ENCODE results near the gene GPR176.
A peak's percentile ranks its signal among the peaks of the same experiment; 100 is the strongest.

Gene GPR176

GRCh38 chr15:39781967-39782302 is 138.1 kb downstream of the GPR176 start:
- H3K27ac Mint-ChIP-seq = peak overlapping the region; percentile 91
- H3K36me3 Mint-ChIP-seq = peaks cover 7% of the 10 kb centered on the region
- peaks cover 51% of the 10 kb centered on the region for H3K4me1 Mint-ChIP-seq
- peak overlapping the region; percentile 86 for H3K4me3 Mint-ChIP-seq
- no peak for DNase-seq
- CTCF ChIA-PET = interaction anchor here (1.0 to 1.1 kb wide), 2 partner anchors 91 to 93 kb away, joined by 4 read pairs; no protein-coding TSS in a partner anchor
- H3K27me3 Mint-ChIP-seq = peaks cover 6% of the 10 kb centered on the region
- peaks cover 4% of the 10 kb centered on the region for H3K9me3 Mint-ChIP-seq

- H3K4me3 Mint-ChIP-seq = peak overlapping the region; percentile 86
- CTCF ChIA-PET = interaction anchor here (1.1 kb wide), 1 partner anchor 92 kb away, joined by 4 read pairs; no protein-coding TSS in a partner anchor
- H3K36me3 Mint-ChIP-seq = peaks cover 7% of the 10 kb centered on the region
- H3K27me3 Mint-ChIP-seq = peaks cover 9% of the 10 kb centered on the region
- no peak overlapping the region for H3K27ac Mint-ChIP-seq
- no peak for DNase-seq
- H3K4me1 Mint-ChIP-seq = peaks cover 50% of the 10 kb centered on the region
- H3K9me3 Mint-ChIP-seq = peaks cover 4% of the 10 kb centered on the region
Measured at GRCh38 chr15:39781147-39781966, 138.7 kb downstream of the GPR176 start.

GRCh38 chr15:39778021-39778420 is 142.0 kb downstream of the GPR176 start:
- peaks cover 45% of the 10 kb centered on the region for H3K4me1 Mint-ChIP-seq
- H3K27me3 Mint-ChIP-seq = peaks cover 9% of the 10 kb centered on the region
- no peak overlapping the region for H3K27ac Mint-ChIP-seq
- peaks cover 4% of the 10 kb centered on the region for H3K9me3 Mint-ChIP-seq
- no peak for DNase-seq
- CTCF ChIA-PET = interaction anchor here (1.0 to 1.1 kb wide), 2 partner anchors 21 to 195 kb away, joined by 3 to 4 read pairs; no protein-coding TSS in a partner anchor
- H3K4me3 Mint-ChIP-seq = no peak overlapping the region
- H3K36me3 Mint-ChIP-seq = peaks cover 3% of the 10 kb centered on the region

- Mint-ChIP-seq H3K9me3 (peaks cover 4% of the 10 kb centered on the region), H3K27me3 (peaks cover 9% of the 10 kb centered on the region), H3K36me3 (peaks cover 3% of the 10 kb centered on the region), H3K4me3 (no peak overlapping the region), H3K27ac (no peak overlapping the region), H3K4me1 (peaks cover 45% of the 10 kb centered on the region)
- CTCF ChIA-PET = interaction anchor here (1.0 to 1.1 kb wide), 2 partner anchors 20 to 194 kb away, joined by 3 to 4 read pairs; no protein-coding TSS in a partner anchor
- DNase-seq = no peak
Measured at GRCh38 chr15:39777496-39777895, 142.6 kb downstream of the GPR176 start.

- H3K36me3 Mint-ChIP-seq = peaks cover 3% of the 10 kb centered on the region
- H3K9me3 Mint-ChIP-seq = peaks cover 2% of the 10 kb centered on the region
- peaks cover 9% of the 10 kb centered on the region for H3K27me3 Mint-ChIP-seq
- H3K27ac Mint-ChIP-seq = no peak overlapping the region
- no peak overlapping the region for H3K4me3 Mint-ChIP-seq
- peaks cover 36% of the 10 kb centered on the region for H3K4me1 Mint-ChIP-seq
- CTCF ChIA-PET = interaction anchor here (1.5 kb wide), 1 partner anchor 19 kb away, joined by 7 read pairs; no protein-coding TSS in a partner anchor
- DNase-seq = no peak
Measured at GRCh38 chr15:39776068-39776467, 144.0 kb downstream of the GPR176 start.

GRCh38 chr15:39774688-39775267 is 145.3 kb downstream of the GPR176 start:
- DNase-seq = peak; percentile 81
- Mint-ChIP-seq H3K27ac (peak overlapping the region; percentile 85), H3K4me1 (peaks cover 33% of the 10 kb centered on the region), H3K4me3 (peak overlapping the region; percentile 19), H3K27me3 (peaks cover 9% of the 10 kb centered on the region), H3K36me3 (peaks cover 3% of the 10 kb centered on the region), H3K9me3 (no peaks in the 10 kb centered on the region)
- CTCF ChIA-PET = interaction anchor here (1.2 to 1.7 kb wide), 3 partner anchors 16 to 89 kb away, joined by 3 to 7 read pairs (median 4); no protein-coding TSS in a partner anchor

GRCh38 chr15:39770748-39771689 is 149.0 kb downstream of the GPR176 start:
- Mint-ChIP-seq H3K4me1 (peaks cover 28% of the 10 kb centered on the region), H3K9me3 (no peaks in the 10 kb centered on the region), H3K4me3 (no peak overlapping the region), H3K27me3 (peaks cover 4% of the 10 kb centered on the region), H3K27ac (peak overlapping the region; percentile 33), H3K36me3 (no peaks in the 10 kb centered on the region)
- no peak for DNase-seq
- CTCF ChIA-PET = no interaction called here

GRCh38 chr15:39767921-39768320 is 152.1 kb downstream of the GPR176 start:
- CTCF ChIA-PET = interaction anchor here (1.3 kb wide), 1 partner anchor 185 kb away, joined by 3 read pairs; no protein-coding TSS in a partner anchor

GRCh38 chr15:39761006-39761405 is 159.1 kb downstream of the GPR176 start:
- CTCF ChIA-PET = interaction anchor here (1.1 to 8.3 kb wide), 2 partner anchors 76 to 177 kb away, joined by 3 to 146 read pairs; partner anchors contain the start of gene THBS1
- Mint-ChIP-seq H3K36me3 (no peaks in the 10 kb centered on the region), H3K9me3 (no peaks in the 10 kb centered on the region), H3K27me3 (peaks cover 11% of the 10 kb centered on the region), H3K27ac (no peak overlapping the region), H3K4me1 (no peaks in the 10 kb centered on the region), H3K4me3 (no peak overlapping the region)
- DNase-seq = no peak

More at GRCh38 chr15:39767921-39768320, 152.1 kb downstream of the GPR176 start:
- Mint-ChIP-seq H3K9me3 (no peaks in the 10 kb centered on the region), H3K27ac (no peak overlapping the region), H3K36me3 (no peaks in the 10 kb centered on the region), H3K4me3 (no peak overlapping the region), H3K27me3 (peaks cover 4% of the 10 kb centered on the region), H3K4me1 (peaks cover 4% of the 10 kb centered on the region)
- no peak for DNase-seq

GRCh38 chr15:39756806-39757522 is 163.1 kb downstream of the GPR176 start:
- DNase-seq = peak; percentile 21
- CTCF ChIA-PET = interaction anchor here (0.7 to 8.3 kb wide), 50 partner anchors 8 to 1259 kb away, joined by 3 to 146 read pairs (median 4); partner anchors contain the start of gene THBS1
- no peaks in the 10 kb centered on the region for H3K36me3 Mint-ChIP-seq
- no peak overlapping the region for H3K4me3 Mint-ChIP-seq
- H3K27ac Mint-ChIP-seq = no peak overlapping the region
- peaks cover 30% of the 10 kb centered on the region for H3K27me3 Mint-ChIP-seq
- H3K4me1 Mint-ChIP-seq = no peaks in the 10 kb centered on the region
- no peaks in the 10 kb centered on the region for H3K9me3 Mint-ChIP-seq

- H3K4me3 Mint-ChIP-seq = no peak overlapping the region
- H3K36me3 Mint-ChIP-seq = no peaks in the 10 kb centered on the region
- CTCF ChIA-PET = interaction anchor here (2.9 kb wide), 1 partner anchor 67 kb away, joined by 14 read pairs; no protein-coding TSS in a partner anchor
- H3K27ac Mint-ChIP-seq = no peak overlapping the region
- peaks cover 45% of the 10 kb centered on the region for H3K27me3 Mint-ChIP-seq
- DNase-seq = no peak
- H3K4me1 Mint-ChIP-seq = no peaks in the 10 kb centered on the region
- H3K9me3 Mint-ChIP-seq = no peaks in the 10 kb centered on the region
Measured at GRCh38 chr15:39752991-39753390, 167.1 kb downstream of the GPR176 start.

GRCh38 chr15:39752246-39752645 is 167.8 kb downstream of the GPR176 start:
- H3K9me3 Mint-ChIP-seq = no peaks in the 10 kb centered on the region
- CTCF ChIA-PET = no interaction called here
- no peak overlapping the region for H3K4me3 Mint-ChIP-seq
- no peak overlapping the region for H3K27ac Mint-ChIP-seq
- no peak for DNase-seq
- no peaks in the 10 kb centered on the region for H3K4me1 Mint-ChIP-seq
- no peaks in the 10 kb centered on the region for H3K36me3 Mint-ChIP-seq
- peaks cover 45% of the 10 kb centered on the region for H3K27me3 Mint-ChIP-seq

Measured in activated naive CD4-positive, alpha-beta T cell treated with anti-CD3 and anti-CD28 coated beads, Interleukin-2, amount 10 ng/mL, durations not matched to agents 7 days and 5 days (primary cell).